NCI-H2227 treated with DMSO at 0.1 percent for 48 hours (cell line): ENCODE data around the gene PDE4A.
"Not testable (repeated sequence)": the region's sequence is repeated elsewhere in the genome, so short reads cannot be mapped to it uniquely, and the experiment has no call there.

Experiments used
- DNase-seq: peaks from one replicate; lab custom pipeline; 2025; lab: John Stamatoyannopoulos, UW

Gene PDE4A

DNA sequence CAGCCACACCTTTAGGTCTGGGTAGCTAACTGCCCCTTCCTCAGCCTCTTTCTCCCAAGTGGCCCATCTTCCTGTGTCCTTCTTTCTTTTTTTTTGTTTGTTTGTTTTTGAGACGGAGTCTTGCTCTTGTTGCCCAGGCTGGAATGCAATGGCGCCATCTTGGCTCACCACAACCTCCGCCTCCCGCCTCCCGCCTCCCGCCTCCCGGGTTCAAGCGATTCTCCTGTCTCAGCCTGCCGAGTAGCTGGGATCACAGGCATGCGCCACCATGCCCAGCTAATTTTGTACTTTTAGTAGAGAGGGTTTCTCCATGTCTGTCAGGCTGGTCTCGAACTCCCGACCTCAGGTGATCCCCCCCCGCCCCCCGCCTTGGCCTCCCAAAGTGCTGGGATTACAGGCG lies 41.7 kb downstream of the PDE4A start:
- DNase-seq = not testable (repeated sequence)

DNA sequence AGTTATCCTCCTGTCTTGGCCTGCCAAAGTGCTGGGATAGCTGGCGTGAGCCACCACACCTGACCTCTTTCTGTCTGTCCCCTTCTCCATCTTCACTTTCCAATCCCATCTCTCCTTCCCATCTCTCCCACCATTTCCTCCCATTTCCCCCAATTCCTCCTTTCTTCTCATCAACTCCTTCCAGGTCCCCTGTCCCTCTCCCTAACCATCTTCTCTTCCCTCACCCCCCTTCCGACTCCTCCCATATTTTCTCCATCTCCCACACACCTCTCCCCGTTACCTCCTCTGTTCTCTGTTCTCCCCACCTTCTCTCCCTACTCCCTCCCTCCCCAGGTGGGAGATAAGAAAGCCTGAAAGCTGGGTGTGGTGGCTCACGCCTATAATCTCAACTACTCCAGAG lies 42.2 kb downstream of the PDE4A start:
- DNase-seq = no peak

DNA sequence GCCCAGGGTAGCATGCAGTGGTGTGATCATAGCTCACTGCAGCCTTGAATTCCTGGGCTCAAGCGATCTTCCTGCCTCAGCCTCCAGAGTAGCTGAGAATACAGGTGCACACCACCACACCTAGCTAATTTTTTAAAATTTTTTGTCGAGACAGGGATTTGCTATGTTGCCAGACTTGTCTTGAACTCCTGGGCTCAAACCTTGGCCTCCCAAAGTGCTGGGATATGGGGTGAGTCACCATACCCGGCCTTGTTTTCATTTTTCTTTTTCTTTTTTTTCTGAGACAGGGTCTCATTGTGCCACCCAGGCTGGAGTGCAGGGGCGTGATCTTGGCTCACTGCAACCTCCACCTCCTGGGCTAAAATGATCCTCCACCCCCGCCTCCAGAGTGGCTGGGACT lies 44.1 kb downstream of the PDE4A start:
- DNase-seq = no peak

DNA sequence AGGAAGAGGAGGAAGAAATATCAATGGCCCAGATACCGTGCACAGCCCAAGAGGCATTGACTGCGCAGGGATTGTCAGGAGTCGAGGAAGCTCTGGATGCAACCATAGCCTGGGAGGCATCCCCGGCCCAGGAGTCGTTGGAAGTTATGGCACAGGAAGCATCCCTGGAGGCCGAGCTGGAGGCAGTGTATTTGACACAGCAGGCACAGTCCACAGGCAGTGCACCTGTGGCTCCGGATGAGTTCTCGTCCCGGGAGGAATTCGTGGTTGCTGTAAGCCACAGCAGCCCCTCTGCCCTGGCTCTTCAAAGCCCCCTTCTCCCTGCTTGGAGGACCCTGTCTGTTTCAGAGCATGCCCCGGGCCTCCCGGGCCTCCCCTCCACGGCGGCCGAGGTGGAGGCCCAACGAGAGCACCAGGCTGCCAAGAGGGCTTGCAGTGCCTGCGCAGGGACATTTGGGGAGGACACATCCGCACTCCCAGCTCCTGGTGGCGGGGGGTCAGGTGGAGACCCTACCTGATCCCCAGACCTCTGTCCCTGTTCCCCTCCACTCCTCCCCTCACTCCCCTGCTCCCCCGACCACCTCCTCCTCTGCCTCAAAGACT lies 46.9 kb downstream of the PDE4A start:
- no peak for DNase-seq

DNA sequence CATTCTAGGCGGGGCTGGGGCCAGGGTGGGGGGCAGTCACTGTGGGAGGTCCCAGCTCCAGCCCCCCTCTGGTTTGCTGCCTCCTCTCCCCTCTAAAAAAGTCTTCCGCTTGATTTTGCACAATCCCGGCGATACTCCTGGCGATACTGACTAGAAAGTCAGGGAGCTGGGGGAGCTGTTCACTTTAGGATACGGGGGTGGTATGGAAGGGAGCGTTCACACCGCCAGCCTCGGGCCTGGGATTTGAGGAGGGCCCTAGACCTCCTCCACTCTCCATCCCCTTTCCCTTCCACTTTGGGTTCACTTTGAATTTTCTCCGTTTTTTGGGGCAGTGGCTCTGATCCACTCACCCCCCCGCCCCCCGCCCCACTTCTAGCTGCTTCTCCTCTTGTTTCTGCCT lies 47.8 kb downstream of the PDE4A start:
- no peak for DNase-seq

DNA sequence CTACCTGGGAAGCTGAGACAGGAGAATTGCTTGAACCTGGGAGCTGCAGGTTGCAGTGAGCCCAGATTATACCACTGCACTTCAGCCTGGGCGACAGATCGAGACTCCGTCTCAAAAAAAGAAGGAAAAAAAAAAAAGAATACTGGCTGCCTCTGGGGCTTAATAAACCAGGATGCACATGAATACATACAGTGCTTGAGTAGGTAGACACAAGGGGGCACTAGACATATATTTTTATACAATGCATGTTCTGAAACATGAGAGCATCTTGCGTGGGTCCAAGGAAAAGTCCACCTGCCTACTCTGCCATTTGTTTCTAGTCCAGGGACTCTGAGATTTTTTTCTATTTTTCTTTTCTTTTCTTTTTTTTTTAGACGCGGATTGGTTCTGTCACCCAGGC lies 51.6 kb downstream of the PDE4A start:
- DNase-seq = peak; percentile 39

DNA sequence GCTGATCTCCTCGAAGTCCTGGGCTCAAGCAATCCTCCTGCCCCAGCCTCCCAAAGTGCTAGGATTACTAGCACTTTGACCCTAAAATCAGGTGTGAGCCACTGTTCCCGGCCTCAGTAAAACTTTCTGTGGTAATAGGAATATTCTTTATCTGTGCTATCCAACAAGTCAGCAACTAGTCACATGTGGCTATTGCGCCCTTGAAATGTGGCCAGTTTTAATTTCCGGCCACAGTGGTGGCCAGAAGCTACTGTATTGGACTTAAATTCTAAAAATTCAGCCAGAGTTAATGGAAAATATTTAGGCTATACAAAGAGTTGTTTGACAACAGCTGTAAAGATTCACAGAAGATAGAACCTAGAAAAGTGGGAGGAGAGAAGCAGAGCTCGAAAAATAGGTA lies 52.9 kb downstream of the PDE4A start:
- DNase-seq = no peak

DNA sequence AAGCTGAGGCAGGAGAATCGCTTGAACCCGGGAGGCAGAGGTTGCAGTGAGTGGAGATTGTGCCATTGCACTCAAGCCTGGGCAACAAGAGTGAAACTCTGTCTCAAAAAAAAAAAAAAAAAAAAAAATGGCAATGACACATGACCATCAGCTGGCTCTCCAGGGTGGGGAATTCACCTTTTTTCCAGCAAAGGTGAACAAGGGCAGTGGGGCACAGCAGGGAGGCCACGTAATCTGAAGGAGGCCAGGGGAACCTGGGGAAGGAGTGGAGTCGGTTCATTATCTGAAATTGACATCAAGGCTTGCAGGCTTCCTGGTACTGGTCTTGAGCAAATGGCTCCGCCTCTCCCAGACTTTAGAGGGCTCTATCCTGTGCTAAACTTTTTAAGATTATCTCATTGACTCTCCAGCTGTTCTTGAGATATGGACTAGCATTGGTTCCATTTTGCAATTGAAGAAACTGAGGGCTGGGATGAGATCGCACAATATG lies 54.7 kb downstream of the PDE4A start:
- DNase-seq = no peak

DNA sequence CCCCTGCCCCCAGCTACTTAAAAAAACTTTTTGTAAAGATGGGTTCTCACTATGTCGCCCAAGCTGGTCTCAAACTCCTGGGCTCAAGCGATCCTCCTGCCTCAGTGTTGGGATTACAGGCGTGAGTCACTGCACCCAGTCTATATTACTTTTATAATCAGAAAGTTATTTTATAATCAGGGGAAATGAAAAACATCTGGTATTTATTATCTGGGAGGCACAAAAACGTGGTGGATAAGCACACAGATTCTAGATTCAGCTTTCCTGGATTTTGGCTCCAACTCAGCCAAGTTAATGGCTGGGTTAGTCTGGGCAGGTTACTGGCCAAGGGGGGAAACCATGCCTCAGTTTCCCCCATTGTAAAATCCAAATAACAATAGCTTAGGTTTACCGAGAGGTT lies 58.1 kb downstream of the PDE4A start:
- no peak for DNase-seq

DNA sequence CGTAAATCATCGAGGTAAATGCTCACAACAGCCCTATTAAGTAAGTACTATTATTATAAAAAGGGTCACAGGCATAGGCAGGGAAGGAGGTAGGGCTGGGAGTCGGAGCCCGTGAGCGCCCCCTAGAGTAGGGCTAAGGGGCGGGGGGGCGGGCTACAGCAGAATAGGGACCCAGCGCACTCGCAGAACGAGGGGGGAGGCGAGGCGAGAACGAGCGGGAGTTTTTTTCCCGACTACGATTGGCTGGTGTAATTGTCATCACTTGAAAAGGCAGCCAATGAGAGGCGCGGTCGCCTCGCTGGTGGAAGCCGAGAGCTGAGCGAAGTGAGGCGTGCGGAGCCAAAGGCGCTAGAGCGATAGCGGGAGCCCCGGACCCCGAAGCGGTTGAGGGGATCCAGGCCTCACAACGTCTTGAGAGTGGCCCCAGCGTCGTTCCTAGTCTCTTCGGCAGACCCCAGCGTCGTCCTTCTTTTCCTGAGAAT lies 58.6 kb downstream of the PDE4A start:
- peak; percentile 82 for DNase-seq

DNA sequence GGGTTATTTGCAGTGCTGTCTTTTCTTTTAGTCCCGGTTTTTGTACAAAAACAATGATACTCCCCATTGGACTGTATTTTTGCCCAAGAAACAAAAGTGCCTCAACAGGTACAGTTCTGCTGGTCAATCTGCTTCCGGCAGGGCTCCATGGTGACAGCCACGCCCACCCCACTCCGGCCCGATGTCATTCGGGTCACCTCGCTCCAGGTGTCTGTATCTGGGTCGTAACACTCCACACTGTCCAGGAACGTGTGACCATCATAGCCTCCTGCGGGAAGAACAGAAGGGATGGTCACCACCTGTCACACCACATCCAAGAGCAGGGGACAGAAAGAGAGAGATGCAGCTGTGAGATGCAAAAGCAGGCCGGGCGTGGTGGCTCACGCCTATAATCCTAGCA lies 66.2 kb downstream of the PDE4A start:
- no peak for DNase-seq

DNA sequence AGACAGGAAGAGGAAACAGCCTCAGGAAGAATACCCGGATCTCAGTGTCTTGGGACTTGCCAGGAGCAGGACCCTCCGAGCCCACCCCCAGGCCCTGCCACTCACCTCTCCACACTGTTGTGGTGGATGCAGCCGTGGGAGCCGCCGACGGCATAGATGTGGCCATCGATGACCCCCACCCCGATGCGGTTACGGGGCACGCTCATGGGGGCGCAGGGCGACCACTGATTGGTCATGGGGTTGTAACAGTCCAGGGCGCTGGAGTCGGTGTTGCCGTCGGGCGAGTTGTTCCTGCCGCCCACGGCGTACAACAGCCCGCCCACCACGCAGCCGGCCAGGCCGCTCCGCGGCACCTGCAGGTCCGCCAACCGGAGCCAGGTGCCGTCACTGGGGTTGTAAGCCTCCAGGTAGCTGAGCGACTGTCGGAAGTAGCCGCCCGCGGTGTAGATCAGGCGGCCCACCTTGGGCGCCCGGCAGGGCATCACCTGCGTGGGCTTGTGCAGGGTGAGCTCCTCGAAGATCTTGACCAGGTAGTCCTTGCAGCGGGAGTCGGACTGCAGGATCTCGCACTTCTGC lies 71.2 kb downstream of the PDE4A start:
- no peak for DNase-seq

DNA sequence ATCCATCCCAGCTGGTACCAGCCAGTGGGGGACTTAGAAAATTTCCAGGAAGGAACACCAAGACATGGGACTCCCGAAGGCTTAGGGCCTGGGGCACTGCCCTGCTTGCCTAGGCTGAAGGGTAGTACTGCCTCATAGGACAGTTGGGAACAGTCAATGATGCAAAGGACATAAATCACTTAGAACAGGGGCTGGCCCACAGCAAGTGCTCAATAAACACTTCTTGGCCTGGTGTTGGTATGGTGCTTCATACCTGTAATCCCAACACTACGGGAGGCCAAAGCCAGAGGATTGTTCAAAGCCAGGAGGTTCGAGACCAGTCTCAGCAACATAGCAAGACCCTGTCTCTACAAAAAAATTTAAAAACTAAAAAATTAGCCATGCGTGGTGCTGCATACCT lies 77.0 kb downstream of the PDE4A start:
- DNase-seq = no peak

DNA sequence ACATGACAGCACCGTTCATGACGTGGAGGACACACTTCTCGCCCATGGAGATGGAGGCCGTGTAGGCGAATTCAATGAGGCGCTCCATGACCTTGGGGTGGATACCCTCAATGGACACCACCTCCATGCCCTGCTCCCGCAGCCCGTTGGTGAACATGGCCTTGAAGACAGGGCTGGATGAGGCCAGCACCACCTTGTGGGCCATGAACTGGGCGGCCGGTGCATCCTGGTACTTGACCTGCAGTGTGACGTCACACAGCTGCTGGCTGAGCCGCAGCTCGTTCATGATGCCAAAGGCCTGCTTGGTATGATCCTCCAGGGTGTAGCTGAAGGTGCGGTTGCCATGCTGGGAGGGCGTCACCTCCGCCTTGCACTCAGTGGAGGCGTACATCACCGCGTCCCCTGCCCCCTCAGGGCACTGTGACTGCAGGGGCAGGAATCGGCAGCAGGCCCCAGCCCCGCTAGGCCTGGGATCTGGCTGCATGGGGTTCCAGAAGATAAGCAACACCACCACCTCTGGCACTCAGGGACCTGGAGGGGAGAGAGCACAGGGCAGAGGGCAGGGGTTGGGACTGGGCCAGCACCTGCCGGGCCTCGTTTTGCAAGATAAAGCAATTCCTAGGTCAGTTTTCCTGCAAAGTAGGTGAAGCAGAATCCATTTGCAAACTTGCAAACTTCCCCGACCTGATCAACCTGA lies 79.4 kb downstream of the PDE4A start:
- DNase-seq = no peak

DNA sequence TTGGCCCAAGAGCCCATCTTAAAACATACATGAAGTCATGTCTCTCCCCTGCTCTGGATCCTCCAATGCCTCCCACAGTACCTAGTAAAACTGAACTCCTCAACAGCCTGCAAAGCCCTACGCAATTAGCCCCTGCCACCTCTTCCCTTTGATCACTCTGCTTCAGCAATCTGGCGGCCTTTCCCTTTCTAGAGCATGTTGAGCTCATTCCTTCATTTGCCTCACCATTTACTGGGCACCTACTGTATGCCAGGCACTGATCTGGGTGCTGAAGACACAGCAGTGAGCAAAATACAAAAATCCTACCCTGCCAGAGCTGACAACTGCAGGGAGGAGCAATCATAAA lies 79.9 kb downstream of the PDE4A start:
- DNase-seq = no peak

DNA sequence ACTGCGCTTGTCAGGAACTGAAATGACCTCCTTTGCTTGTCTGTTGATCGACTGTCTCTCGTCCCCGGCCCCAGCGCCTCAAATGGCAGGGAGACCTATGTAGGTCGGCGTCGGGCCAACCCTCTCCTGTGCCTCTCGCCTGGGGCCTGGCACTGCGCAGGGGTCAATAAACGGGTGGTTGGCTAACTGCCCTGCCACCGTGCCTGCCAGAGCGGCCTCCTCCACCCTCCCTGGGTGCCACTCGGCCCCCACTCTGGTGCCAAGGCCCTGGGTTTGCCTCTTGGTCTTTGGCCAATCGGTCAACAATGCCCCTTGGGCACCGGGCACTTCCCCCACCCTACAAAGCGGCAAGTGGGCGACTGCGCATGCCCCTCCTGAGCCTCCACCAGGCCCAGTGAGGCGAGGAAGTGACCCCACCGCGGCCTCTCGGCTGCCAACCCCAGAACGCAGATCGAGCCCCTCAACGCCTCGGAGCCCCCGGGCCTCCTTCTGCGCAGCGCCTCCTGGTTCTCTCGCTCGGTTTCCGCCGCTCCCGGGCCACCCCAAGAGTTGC lies 81.7 kb downstream of the PDE4A start:
- DNase-seq = no peak

DNA sequence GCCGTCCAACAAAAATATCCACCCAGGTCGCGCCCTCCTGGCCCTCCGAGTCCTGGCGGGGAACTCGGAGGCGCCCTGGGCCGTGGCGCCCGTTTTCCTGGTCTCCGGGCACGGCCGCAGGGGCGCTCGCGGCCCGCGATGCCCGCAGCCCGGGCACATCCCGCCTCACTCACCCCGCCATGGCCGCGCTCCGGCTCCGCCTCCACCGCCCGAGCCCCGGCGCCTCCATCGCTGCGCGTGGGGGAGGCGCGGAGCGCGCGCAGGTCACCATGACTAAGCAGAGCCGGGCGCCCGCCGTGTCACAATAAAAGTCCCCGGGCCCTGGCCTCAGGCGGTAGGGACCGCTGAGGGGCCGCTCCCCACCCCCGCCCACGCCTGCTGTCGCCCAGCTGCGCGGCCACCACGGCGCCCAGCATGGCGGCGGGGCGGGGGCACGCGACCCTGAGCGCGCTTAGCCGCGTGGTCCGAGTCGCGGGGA lies 82.2 kb downstream of the PDE4A start:
- DNase-seq = peak; percentile 65

DNA sequence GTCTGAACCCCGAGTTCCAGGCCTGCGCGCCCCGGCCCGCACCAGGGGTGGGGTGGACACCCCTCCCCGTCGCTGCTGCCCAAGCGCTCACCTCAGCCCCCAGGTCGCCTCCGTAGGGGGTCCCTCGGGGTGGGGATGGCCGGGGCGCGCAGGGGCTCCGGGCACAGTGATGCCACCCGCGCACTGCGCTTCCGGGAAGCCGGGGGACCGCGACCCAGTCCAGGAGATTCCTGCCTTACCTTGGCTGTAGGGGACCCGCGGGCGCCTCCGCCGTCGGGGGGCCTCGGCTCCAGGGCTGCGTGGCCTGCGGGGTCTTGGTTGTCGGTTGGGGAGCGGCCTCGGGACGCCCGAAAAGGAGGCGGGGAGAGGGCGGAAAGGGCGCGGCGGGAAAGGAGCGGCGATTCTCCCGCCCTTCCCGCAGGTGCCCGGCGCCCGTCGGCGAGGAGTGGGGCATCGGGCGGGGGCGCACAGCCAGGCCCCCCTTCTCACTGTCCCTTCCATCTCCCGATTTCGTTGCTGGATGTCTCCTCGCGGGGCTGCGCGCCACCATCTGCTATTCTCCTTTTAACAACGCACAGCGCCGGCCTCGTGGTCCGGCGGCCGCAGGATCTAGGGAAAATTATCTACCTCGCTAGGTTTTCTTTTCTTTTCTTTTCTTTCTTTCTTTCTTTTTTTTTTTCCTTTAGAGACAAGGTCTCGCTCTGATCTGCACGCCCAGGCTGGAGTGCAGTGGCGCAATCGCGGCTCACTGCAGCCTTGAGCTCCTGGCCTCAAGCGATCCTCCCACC lies 82.9 kb downstream of the PDE4A start, which contains the start of gene KEAP1:
Gene KEAP1, minus strand, starts transcription at position 355 of the 788 bp plus-strand sequence. CDS start 3,323 bp downstream, outside the sequence.
- peak; percentile 3 for DNase-seq

DNA sequence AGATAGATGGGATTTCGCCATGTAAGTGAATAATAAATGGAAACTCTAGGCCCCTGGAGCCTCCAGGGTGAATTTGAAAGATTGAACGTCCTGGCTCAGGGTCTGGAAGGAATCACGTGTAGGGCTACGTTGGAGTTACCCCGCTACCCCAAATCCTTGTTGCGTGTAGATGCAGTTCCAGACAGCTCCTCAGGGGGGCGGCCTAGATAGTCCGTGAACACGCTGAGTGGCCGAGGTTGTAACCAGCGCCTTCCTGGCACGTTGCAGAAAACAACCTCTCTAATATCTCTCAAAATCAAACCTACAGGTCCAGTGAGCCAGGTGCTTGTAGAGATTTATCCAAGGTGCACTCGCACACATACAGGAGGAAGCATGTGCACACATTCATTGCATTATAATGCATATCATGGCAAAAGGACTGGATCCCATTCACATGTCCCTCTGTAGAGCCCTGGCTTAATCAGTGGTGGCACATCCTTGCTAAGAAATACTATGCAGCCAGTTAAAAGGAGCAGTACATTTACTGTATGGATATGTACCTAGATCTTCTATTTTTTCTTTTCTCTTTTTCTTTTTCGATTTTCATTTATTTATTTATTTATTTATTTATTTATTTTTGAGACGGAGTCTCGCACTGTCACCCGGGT lies 85.4 kb downstream of the PDE4A start:
- DNase-seq = no peak

DNA sequence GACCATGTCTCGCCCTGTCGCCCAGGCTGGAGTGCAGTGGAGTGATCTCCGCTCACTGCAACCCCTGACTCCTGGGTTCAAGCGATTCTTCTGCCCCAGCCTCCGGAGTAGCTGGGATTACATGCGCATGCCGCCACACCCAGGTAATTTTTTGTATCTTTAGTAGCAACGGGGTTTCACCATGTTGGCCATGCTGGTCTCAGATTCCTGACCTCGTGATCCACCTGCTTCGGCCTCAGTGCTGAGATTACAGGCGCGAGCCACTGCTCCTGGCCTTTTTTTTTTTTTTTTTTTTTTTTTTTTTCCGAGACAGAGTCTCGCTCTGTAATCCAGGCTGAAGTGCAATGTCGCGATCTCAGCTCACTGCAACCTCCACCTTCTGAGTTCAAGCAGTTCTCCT lies 87.7 kb downstream of the PDE4A start:
- DNase-seq = no peak

DNA sequence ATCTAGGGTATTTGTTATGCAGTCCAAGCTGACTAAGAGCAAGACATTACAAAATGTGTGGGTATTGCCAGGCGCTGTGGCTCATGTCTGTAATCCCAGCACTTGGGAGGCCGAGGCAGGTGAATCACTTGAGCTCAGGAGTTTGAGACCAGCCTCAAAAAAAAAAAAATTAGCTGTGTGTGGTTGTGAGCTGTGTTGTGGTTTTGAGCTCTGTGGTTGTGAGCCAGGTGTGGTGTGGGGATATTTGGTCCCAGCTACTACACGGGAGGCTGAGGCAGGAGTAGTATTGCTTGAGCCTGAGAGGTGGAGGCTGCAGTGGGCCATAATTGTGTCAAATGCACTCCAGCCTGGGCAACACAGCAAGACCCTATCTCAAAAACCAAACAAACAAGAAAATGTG lies 88.4 kb downstream of the PDE4A start:
- DNase-seq = no peak
